ENCODE results near the gene OR1F1.

GRCh38 chr16:3241761-3242160 is 53.8 kb downstream of the OR1F1 start:
- no peak for TF ChIP-seq POLR2AphosphoS5 (IDR thresholded peaks at IDR 0.05)
- TF ChIP-seq CTCF (IDR thresholded peaks at IDR 0.05) = no peak

Data from stomach (tissue), 4 donors.